PC-3 (cell line): Measurements from ENCODE around the gene FAM13A.

Experiments used
- EZH2 ChIP-seq: fragments of 300-600 bp; sonication (generic); IDR thresholded peaks from one replicate; pipeline ENCODE4 v1.6.1; 2017; ENCODE audit warnings: antibody characterized with exemption, mild to moderate bottlenecking, low read length; ENCODE audit not compliant: unreplicated experiment
- TF ChIP-seq, protein P1 (sequence below): fragments of 300-600 bp; sonication (generic); conservative IDR thresholded peaks from 2 replicates; pipeline ENCODE4 v1.5.1; 2017; ENCODE audit warnings: antibody characterized with exemption, low read depth, mild to moderate bottlenecking, low read length

DNA sequence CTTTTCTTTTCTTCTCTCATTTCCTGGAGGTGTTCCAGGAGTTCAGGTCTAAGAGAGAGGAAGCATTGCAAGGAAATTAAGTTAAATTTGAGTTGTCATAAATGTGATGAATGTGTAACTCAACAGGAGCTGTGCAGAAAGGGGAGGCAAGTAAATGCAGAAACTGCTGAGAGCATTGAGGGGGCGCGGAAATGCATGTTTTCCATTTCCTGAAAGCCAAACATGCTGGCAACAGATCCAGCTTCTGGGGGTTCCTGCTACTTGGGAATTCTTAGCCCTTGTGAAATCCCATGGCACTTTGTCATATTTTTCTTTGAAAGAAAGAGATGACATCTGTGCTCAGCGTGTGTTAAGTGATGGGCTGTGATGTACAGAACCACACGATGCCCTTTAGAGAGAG lies 325.6 kb downstream of the FAM13A start:
- TF ChIP-seq, protein P1, sequence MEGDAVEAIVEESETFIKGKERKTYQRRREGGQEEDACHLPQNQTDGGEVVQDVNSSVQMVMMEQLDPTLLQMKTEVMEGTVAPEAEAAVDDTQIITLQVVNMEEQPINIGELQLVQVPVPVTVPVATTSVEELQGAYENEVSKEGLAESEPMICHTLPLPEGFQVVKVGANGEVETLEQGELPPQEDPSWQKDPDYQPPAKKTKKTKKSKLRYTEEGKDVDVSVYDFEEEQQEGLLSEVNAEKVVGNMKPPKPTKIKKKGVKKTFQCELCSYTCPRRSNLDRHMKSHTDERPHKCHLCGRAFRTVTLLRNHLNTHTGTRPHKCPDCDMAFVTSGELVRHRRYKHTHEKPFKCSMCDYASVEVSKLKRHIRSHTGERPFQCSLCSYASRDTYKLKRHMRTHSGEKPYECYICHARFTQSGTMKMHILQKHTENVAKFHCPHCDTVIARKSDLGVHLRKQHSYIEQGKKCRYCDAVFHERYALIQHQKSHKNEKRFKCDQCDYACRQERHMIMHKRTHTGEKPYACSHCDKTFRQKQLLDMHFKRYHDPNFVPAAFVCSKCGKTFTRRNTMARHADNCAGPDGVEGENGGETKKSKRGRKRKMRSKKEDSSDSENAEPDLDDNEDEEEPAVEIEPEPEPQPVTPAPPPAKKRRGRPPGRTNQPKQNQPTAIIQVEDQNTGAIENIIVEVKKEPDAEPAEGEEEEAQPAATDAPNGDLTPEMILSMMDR = no peak
- TF ChIP-seq EZH2 = no peak
